Epithelial cell of esophagus (primary cell): ENCODE data around the gene SIK1.

Source experiments
- DNase-seq: peaks from one replicate; pipeline ENCODE4 v3.0.0; 2010; ENCODE audit warnings: low read depth
- H3K4me3 ChIP-seq: 2 replicates; pipeline ENCODE4 v1.5.1; 2011; ENCODE audit warnings: mild to moderate bottlenecking, low read length, control low read depth
- CTCF ChIP-seq: IDR thresholded peaks from 2 replicates; pipeline ENCODE4 v1.5.1; 2011; ENCODE audit warnings: low read depth, mild to moderate bottlenecking, low read length, control low read depth, inconsistent platforms; ENCODE audit not compliant: insufficient read depth; ENCODE audit errors: missing control alignments

SIK1 gene

GRCh38 chr21:43375006-43375836, 51.7 kb downstream of the SIK1 start:
- no peak for TF ChIP-seq CTCF
- no peak overlapping the region for H3K4me3 ChIP-seq
- DNase-seq: no peak

- H3K4me3 ChIP-seq: no peak overlapping the region
- no peak for DNase-seq
- TF ChIP-seq CTCF: no peak
Measured at GRCh38 chr21:43374228-43374885, 52.6 kb downstream of the SIK1 start.

- H3K4me3 ChIP-seq: no peak overlapping the region
- TF ChIP-seq CTCF: no peak
- no peak for DNase-seq
Measured at GRCh38 chr21:43373362-43374227, 53.3 kb downstream of the SIK1 start.

GRCh38 chr21:43372663-43373361, 54.1 kb downstream of the SIK1 start:
- H3K4me3 ChIP-seq: no peak overlapping the region
- TF ChIP-seq CTCF: no peak
- DNase-seq: peak; percentile 96

GRCh38 chr21:43371786-43372185, 55.1 kb downstream of the SIK1 start:
- no peak for TF ChIP-seq CTCF
- no peak overlapping the region for H3K4me3 ChIP-seq
- no peak for DNase-seq

- H3K4me3 ChIP-seq: no peak overlapping the region
- TF ChIP-seq CTCF: no peak
- DNase-seq: peak; percentile 71
Measured at GRCh38 chr21:43370888-43371570, 55.9 kb downstream of the SIK1 start.
